Measurements from ENCODE around the gene ING3. TPM values are rescaled to one million over a fixed set of nuclear protein-coding genes. Genes with fewer than 3 reads are reported as not detected.

ING3 gene
- total RNA-seq, 1 donor from 2014 or later = 27.4 TPM

DNA sequence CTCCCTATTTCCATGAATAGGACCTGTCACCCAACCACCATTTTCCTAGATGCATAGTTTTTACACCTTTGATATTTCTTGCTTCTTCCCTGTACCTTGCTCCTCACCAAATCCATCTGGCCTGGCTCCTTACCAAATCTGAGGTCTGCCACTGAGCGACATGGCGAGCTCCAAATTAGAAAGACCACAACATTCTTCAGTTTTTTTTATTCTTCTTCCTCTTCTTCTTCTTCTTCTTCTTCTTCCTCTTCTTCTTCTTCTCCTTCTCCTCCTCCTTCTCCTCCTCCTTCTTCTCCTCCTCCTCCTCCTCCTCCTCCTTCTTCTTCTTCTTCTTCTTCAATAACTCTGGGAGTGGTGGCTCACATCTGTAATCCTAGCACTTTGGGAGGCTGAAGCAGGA lies 45.1 kb downstream of the ING3 start:
- TF ChIP-seq, protein P1, sequence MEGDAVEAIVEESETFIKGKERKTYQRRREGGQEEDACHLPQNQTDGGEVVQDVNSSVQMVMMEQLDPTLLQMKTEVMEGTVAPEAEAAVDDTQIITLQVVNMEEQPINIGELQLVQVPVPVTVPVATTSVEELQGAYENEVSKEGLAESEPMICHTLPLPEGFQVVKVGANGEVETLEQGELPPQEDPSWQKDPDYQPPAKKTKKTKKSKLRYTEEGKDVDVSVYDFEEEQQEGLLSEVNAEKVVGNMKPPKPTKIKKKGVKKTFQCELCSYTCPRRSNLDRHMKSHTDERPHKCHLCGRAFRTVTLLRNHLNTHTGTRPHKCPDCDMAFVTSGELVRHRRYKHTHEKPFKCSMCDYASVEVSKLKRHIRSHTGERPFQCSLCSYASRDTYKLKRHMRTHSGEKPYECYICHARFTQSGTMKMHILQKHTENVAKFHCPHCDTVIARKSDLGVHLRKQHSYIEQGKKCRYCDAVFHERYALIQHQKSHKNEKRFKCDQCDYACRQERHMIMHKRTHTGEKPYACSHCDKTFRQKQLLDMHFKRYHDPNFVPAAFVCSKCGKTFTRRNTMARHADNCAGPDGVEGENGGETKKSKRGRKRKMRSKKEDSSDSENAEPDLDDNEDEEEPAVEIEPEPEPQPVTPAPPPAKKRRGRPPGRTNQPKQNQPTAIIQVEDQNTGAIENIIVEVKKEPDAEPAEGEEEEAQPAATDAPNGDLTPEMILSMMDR (IDR thresholded peaks at IDR 0.05; ENCODE audit: unreplicated experiment) = no peak
- Mint-ChIP-seq H3K4me1 (ENCODE audit: low read depth) (peaks cover 2% of the 10 kb centered on the region), H3K27me3 (no peaks in the 10 kb centered on the region), H3K4me3 (ENCODE audit: low read depth) (no peak overlapping the region), H3K27ac (no peak overlapping the region), H3K36me3 (ENCODE audit: insufficient read depth) (no peaks in the 10 kb centered on the region), H3K9me3 (ENCODE audit: low read depth) (no peaks in the 10 kb centered on the region)
- DNase-seq (ENCODE audit: low spot score, unreplicated experiment) = no peak

DNA sequence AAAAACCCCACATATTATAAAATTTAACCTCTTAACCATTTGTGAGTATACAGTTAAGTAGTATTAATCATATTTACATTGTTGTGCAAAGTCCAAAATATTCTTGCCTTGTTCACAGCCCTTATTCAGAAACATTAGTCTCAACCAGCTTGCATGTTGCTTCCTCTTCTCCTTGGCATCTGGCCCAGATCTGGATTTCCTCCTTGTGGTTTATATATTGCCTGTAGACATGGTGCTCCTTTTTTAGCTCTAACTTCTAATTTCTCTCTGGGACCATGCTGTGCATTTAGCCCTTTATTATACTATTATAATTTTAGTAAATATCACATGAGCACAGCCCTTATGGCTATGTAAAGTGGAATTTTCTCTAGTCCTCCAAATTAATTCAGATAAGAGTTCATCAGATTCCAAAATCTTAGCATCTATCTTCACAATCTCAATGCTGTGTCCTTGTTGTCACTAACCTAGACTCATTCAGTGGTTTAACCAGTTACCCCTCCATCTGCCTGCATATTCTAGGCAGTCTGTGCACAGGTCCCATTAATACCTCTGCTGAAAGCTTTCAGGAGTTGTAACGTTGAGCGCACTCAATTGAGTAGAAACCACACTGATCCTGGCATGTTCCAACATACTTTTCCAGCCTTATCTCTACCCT lies 45.9 kb downstream of the ING3 start:
- Mint-ChIP-seq H3K4me3 (ENCODE audit: low read depth) (no peak overlapping the region), H3K36me3 (ENCODE audit: insufficient read depth) (no peaks in the 10 kb centered on the region), H3K27ac (no peak overlapping the region), H3K27me3 (no peaks in the 10 kb centered on the region), H3K4me1 (ENCODE audit: low read depth) (peaks cover 2% of the 10 kb centered on the region), H3K9me3 (ENCODE audit: low read depth) (no peaks in the 10 kb centered on the region)
- DNase-seq (ENCODE audit: low spot score, unreplicated experiment) = no peak
- TF ChIP-seq, protein P1 (IDR thresholded peaks at IDR 0.05; ENCODE audit: unreplicated experiment) = no peak

- Mint-ChIP-seq H3K4me3 (ENCODE audit: low read depth) (no peak overlapping the region), H3K4me1 (ENCODE audit: low read depth) (peaks cover 2% of the 10 kb centered on the region), H3K27ac (no peak overlapping the region), H3K27me3 (no peaks in the 10 kb centered on the region), H3K9me3 (ENCODE audit: low read depth) (no peaks in the 10 kb centered on the region), H3K36me3 (ENCODE audit: insufficient read depth) (no peaks in the 10 kb centered on the region)
- DNase-seq (ENCODE audit: low spot score, unreplicated experiment) = no peak
- TF ChIP-seq, protein P1 (IDR thresholded peaks at IDR 0.05; ENCODE audit: unreplicated experiment) = no peak
Observed at GRCh38 chr7:120996988-120997345, 46.4 kb downstream of the ING3 start.

DNA sequence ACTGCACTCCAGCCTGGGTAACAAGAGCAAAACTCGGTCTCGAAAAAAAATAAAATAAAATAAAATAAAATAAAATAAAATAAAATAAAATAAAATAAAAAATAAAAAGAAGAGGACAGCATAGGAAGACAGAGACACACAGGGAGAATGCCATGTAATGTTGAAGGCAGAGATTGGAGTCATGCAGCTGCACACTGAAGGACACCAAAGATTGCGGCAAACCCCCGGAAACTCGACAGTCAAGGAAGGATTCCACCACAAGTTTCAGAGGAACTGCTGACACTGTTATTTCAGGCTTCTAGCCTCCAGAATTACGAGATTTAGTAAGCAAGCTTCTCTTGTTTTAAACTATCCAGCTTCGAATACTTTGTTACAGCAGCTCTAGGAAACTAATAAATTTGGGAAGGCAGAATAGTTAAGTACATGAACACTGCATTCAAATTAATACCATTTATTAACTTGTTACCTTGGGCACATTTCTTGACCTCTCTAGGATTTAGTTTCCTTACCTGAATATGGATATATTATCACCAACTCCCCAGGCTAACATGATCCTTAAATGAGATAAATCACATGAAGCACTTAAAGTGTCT lies 47.4 kb downstream of the ING3 start:
- H3K36me3 Mint-ChIP-seq (ENCODE audit: insufficient read depth) = no peaks in the 10 kb centered on the region
- H3K9me3 Mint-ChIP-seq (ENCODE audit: low read depth) = no peaks in the 10 kb centered on the region
- H3K4me3 Mint-ChIP-seq (ENCODE audit: low read depth) = no peak overlapping the region
- H3K4me1 Mint-ChIP-seq (ENCODE audit: low read depth) = no peaks in the 10 kb centered on the region
- TF ChIP-seq, protein P1 (IDR thresholded peaks at IDR 0.05; ENCODE audit: unreplicated experiment) = no peak
- no peak for DNase-seq (ENCODE audit: low spot score, unreplicated experiment)
- H3K27me3 Mint-ChIP-seq = no peaks in the 10 kb centered on the region
- no peak overlapping the region for H3K27ac Mint-ChIP-seq

GRCh38 chr7:120998520-120998919 lies 47.9 kb downstream of the ING3 start:
- Mint-ChIP-seq H3K27ac (no peak overlapping the region), H3K36me3 (ENCODE audit: insufficient read depth) (no peaks in the 10 kb centered on the region), H3K4me3 (ENCODE audit: low read depth) (no peak overlapping the region), H3K9me3 (ENCODE audit: low read depth) (no peaks in the 10 kb centered on the region), H3K27me3 (no peaks in the 10 kb centered on the region), H3K4me1 (ENCODE audit: low read depth) (no peaks in the 10 kb centered on the region)
- TF ChIP-seq, protein P1 (IDR thresholded peaks at IDR 0.05; ENCODE audit: unreplicated experiment) = no peak
- no peak for DNase-seq (ENCODE audit: low spot score, unreplicated experiment)

Data from progenitor cell of endocrine pancreas (in vitro differentiated cells).